ENCODE measurements around the gene PC.

DNA sequence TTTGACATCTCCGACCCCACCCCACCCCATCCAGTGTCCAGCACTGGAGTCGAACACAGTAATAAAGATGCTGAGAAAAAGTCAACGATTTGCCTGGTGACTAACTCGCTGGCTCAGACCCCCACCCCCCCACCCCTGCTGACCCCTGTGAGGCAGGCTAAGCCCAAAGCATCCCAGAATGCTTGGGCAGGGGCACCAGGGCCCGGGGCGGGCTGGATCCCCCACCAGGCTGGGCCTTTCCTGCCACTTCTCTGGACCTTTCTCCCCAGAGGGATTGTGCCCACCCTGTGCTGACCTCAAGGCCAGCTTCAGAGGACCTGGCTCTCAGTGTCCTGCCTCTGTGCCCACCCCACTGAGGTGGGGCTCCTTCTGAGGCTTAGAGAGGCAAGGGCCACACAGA is 18.7 kb upstream of the PC start:
- TF ChIP-seq, protein P1, sequence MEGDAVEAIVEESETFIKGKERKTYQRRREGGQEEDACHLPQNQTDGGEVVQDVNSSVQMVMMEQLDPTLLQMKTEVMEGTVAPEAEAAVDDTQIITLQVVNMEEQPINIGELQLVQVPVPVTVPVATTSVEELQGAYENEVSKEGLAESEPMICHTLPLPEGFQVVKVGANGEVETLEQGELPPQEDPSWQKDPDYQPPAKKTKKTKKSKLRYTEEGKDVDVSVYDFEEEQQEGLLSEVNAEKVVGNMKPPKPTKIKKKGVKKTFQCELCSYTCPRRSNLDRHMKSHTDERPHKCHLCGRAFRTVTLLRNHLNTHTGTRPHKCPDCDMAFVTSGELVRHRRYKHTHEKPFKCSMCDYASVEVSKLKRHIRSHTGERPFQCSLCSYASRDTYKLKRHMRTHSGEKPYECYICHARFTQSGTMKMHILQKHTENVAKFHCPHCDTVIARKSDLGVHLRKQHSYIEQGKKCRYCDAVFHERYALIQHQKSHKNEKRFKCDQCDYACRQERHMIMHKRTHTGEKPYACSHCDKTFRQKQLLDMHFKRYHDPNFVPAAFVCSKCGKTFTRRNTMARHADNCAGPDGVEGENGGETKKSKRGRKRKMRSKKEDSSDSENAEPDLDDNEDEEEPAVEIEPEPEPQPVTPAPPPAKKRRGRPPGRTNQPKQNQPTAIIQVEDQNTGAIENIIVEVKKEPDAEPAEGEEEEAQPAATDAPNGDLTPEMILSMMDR (IDR thresholded peaks at IDR 0.05), result no peak
- TF ChIP-seq POLR2A (IDR thresholded peaks at IDR 0.05), result no peak
